ENCODE data around the gene MAST4.

MAST4 gene

DNA sequence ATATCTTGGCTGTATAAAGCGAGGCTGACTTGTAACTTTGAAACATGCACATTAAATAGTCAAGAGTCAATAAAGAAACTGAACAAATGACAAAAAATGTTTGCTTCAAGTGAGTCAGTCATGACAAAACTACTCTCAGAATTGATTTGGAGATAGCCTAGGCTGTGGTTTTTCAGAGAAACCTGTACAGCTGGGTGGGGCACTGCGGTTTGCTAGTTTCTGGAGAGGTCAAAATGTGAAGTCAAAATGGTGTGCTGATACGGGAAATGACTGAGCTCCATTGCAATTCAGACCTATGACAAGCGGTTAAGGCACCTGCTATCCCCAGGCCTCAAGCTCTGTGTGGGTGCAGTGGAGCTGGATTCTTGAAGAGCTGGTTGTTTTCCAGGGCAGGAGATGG lies 610.7 kb downstream of the MAST4 start:
- Histone ChIP-seq H3K27ac (ENCODE audit: low read depth, low read length) (no peak overlapping the region), H3K4me1 (ENCODE audit: insufficient read depth, low read length) (no peaks in the 10 kb centered on the region), H3K4me3 (ENCODE audit: low read depth in 1 of 2, low read length in 2 of 2) (no peak overlapping the region), H3K27me3 (ENCODE audit: control insufficient read depth in 1 of 2, insufficient read depth in 2 of 2, low read length in 2 of 2) (no peaks in the 10 kb centered on the region), H3K9ac (ENCODE audit: low read length) (no peak overlapping the region), H3K36me3 (ENCODE audit: insufficient read depth, low read length) (no peaks in the 10 kb centered on the region), H3K9me3 (ENCODE audit: low read length) (no peaks in the 10 kb centered on the region)

GRCh38 chr5:67208403-67208802 lies 612.2 kb downstream of the MAST4 start:
- Histone ChIP-seq H3K9me3 (ENCODE audit: low read length) (no peaks in the 10 kb centered on the region), H3K9ac (ENCODE audit: low read length) (no peak overlapping the region), H3K4me1 (ENCODE audit: insufficient read depth, low read length) (no peaks in the 10 kb centered on the region), H3K36me3 (ENCODE audit: insufficient read depth, low read length) (no peaks in the 10 kb centered on the region), H3K27me3 (ENCODE audit: control insufficient read depth in 1 of 2, insufficient read depth in 2 of 2, low read length in 2 of 2) (no peaks in the 10 kb centered on the region), H3K27ac (ENCODE audit: low read depth, low read length) (no peak overlapping the region), H3K4me3 (ENCODE audit: low read depth in 1 of 2, low read length in 2 of 2) (no peak overlapping the region)

DNA sequence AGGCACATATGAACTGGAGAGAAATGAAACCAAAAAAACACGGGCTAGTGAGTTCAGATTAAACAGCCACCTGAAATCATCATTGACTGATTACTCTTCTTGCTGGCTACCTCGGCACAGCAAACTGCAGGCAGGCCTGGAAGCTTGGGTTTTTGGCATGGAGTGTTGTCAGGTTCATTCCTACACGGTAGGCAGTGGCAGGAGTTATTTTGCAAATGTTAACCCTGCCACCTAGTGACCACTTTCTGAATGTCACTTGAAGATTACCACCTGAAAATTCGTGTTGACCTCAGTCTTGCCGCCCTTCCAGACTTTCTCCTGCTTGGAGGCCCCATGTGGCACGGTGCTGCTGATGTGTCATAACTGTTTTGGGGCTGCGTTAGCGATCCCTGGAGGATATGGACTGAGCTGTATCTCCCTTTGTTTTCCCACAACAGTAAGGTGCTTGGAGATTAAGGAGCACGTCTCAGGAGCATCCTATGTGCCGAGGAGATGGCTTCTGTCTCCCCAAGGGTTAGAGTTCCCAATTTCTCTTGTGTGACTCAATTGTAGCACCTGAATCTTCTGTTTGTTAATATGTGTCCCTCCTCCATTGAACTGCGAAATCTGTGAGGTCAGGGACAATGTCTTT lies 613.1 kb downstream of the MAST4 start:
- Histone ChIP-seq H3K27me3 (ENCODE audit: control insufficient read depth in 1 of 2, insufficient read depth in 2 of 2, low read length in 2 of 2) (no peaks in the 10 kb centered on the region), H3K9me3 (ENCODE audit: low read length) (no peaks in the 10 kb centered on the region), H3K36me3 (ENCODE audit: insufficient read depth, low read length) (no peaks in the 10 kb centered on the region), H3K27ac (ENCODE audit: low read depth, low read length) (no peak overlapping the region), H3K4me3 (ENCODE audit: low read depth in 1 of 2, low read length in 2 of 2) (no peak overlapping the region), H3K9ac (ENCODE audit: low read length) (no peak overlapping the region), H3K4me1 (ENCODE audit: insufficient read depth, low read length) (no peaks in the 10 kb centered on the region)

- H3K27ac ChIP-seq (ENCODE audit: low read depth, low read length), result no peak overlapping the region
These were observed 615.7 kb downstream of the MAST4 start for GRCh38 chr5:67211926-67212325.

GRCh38 chr5:67214036-67214435 lies 617.8 kb downstream of the MAST4 start:
- H3K36me3 ChIP-seq (ENCODE audit: insufficient read depth, low read length), result no peaks in the 10 kb centered on the region
- H3K4me1 ChIP-seq (ENCODE audit: insufficient read depth, low read length), result peaks cover 14% of the 10 kb centered on the region
- H3K27me3 ChIP-seq (ENCODE audit: control insufficient read depth in 1 of 2, insufficient read depth in 2 of 2, low read length in 2 of 2), result no peaks in the 10 kb centered on the region
- no peak overlapping the region for H3K4me3 ChIP-seq (ENCODE audit: low read depth in 1 of 2, low read length in 2 of 2)
- no peak overlapping the region for H3K27ac ChIP-seq (ENCODE audit: low read depth, low read length)
- no peak overlapping the region for H3K9ac ChIP-seq (ENCODE audit: low read length)
- H3K9me3 ChIP-seq (ENCODE audit: low read length), result no peaks in the 10 kb centered on the region

More at GRCh38 chr5:67211926-67212325, 615.7 kb downstream of the MAST4 start:
- peaks cover 14% of the 10 kb centered on the region for H3K4me1 ChIP-seq (ENCODE audit: insufficient read depth, low read length)
- H3K9me3 ChIP-seq (ENCODE audit: low read length), result no peaks in the 10 kb centered on the region
- H3K9ac ChIP-seq (ENCODE audit: low read length), result no peak overlapping the region
- H3K36me3 ChIP-seq (ENCODE audit: insufficient read depth, low read length), result no peaks in the 10 kb centered on the region
- H3K27me3 ChIP-seq (ENCODE audit: control insufficient read depth in 1 of 2, insufficient read depth in 2 of 2, low read length in 2 of 2), result no peaks in the 10 kb centered on the region
- H3K4me3 ChIP-seq (ENCODE audit: low read depth in 1 of 2, low read length in 2 of 2), result no peak overlapping the region

DNA sequence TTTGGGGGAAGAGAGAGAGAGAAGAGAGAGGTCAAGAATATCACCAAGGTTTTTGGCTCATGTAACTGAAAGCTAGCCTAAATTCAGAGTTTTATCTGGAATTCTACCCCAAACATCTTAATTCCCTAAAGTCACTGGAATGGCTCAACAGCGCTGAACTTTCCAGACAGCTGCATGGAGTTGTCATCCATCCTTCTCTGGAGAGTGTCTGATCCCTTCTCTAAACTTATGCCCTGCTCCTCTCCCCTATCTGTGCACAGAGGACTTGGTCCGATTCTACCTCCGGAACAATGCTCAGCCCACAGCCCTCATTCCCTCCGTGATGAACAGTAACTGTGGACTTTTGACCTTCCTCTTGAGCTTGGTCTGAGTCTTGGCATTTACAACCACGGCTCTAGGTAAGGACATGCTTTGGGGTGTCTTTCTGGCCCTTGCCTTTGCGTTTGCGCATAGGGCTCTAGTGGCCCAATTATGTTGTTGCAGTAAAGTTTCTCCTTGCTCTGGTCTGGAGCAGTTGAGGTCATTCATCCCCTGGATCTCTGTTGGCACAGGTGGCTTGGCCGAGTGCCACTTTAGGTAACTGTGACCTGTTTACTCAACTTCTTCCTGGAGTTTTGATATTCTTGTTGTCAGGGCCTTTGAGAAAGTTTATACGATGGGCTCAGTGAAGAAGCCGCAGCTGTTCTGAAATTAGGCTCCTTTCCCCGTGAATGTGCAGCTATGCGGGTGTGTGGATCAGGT lies 618.7 kb downstream of the MAST4 start:
- Histone ChIP-seq H3K9me3 (ENCODE audit: low read length) (no peaks in the 10 kb centered on the region), H3K9ac (ENCODE audit: low read length) (no peak overlapping the region), H3K27me3 (ENCODE audit: control insufficient read depth in 1 of 2, insufficient read depth in 2 of 2, low read length in 2 of 2) (no peaks in the 10 kb centered on the region), H3K27ac (ENCODE audit: low read depth, low read length) (no peak overlapping the region), H3K36me3 (ENCODE audit: insufficient read depth, low read length) (no peaks in the 10 kb centered on the region), H3K4me1 (ENCODE audit: insufficient read depth, low read length) (peaks cover 14% of the 10 kb centered on the region), H3K4me3 (ENCODE audit: low read depth in 1 of 2, low read length in 2 of 2) (no peak overlapping the region)

GRCh38 chr5:67215519-67216471 lies 619.6 kb downstream of the MAST4 start:
- Histone ChIP-seq H3K27me3 (ENCODE audit: control insufficient read depth in 1 of 2, insufficient read depth in 2 of 2, low read length in 2 of 2) (no peaks in the 10 kb centered on the region), H3K9me3 (ENCODE audit: low read length) (no peaks in the 10 kb centered on the region), H3K27ac (ENCODE audit: low read depth, low read length) (no peak overlapping the region), H3K9ac (ENCODE audit: low read length) (no peak overlapping the region), H3K4me1 (ENCODE audit: insufficient read depth, low read length) (peaks cover 14% of the 10 kb centered on the region), H3K36me3 (ENCODE audit: insufficient read depth, low read length) (no peaks in the 10 kb centered on the region), H3K4me3 (ENCODE audit: low read depth in 1 of 2, low read length in 2 of 2) (no peak overlapping the region)

DNA sequence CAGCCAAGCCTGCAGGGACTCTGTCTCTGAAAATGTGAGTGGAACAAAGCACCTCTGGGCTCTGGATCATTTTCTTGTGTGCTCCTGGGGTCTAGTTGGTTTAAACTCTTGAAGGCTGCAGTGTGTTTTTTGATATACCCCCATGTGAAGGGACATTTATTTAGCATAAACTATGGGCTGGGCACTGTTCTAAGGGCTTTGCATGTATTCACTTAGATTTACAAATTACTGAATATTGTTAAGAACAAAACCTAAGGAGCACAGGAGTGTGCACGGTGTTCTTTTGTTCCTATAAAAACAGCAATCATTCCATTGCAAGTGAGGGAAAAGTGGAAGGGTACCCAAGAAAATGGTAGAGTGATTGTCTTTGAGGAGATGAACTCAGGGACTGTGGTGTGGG lies 620.4 kb downstream of the MAST4 start:
- no peak overlapping the region for H3K4me3 ChIP-seq (ENCODE audit: low read depth in 1 of 2, low read length in 2 of 2)
- no peaks in the 10 kb centered on the region for H3K36me3 ChIP-seq (ENCODE audit: insufficient read depth, low read length)
- H3K9me3 ChIP-seq (ENCODE audit: low read length), result no peaks in the 10 kb centered on the region
- H3K4me1 ChIP-seq (ENCODE audit: insufficient read depth, low read length), result peaks cover 14% of the 10 kb centered on the region
- no peak overlapping the region for H3K27ac ChIP-seq (ENCODE audit: low read depth, low read length)
- H3K9ac ChIP-seq (ENCODE audit: low read length), result no peak overlapping the region
- H3K27me3 ChIP-seq (ENCODE audit: control insufficient read depth in 1 of 2, insufficient read depth in 2 of 2, low read length in 2 of 2), result no peaks in the 10 kb centered on the region
